ENCODE data around the gene FCHSD1.

DNA sequence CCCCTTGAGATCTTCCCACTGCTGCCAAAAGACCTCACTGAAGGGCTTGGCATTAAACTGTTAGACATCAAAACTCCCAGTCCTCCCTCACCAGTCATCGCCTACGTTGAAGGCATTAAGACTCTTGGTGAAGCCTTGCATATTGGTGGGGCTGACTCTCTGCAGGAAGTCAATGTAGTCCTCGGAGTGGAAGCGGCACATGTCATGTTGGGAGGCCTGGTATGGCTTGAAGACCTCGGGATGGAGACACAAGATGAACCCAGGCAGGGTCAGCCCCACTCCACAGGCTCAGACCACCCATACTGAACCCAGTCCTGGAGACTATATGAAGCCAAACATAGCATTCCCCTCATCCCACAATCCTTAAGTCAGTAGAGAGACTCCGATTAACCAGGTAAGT, 16.5 kb downstream of the FCHSD1 start:
- TF ChIP-seq CTCF (conservative IDR thresholded peaks at IDR 0.05; ENCODE audit: low read depth, low read length) (no peak), NFE2L2 (IDR thresholded peaks at IDR 0.05; ENCODE audit: low read depth, low read length) (no peak), BHLHE40 (IDR thresholded peaks at IDR 0.05; ENCODE audit: low read depth, low read length) (no peak), SMC3 (IDR thresholded peaks at IDR 0.05; ENCODE audit: low read depth, low read length) (no peak), POLR2A (IDR thresholded peaks at IDR 0.05; ENCODE audit: low read depth, low read length) (no peak)

Data from IMR-90 (cell line).